LNCaP clone FGC (cell line): ENCODE results near the gene AMIGO2.
"Not testable (repeated sequence)": the region's sequence is repeated elsewhere in the genome, so short reads cannot be mapped to it uniquely, and the experiment has no call there.

Experiments
- DNase-seq: peaks from one replicate; pipeline ENCODE4 v3.0.0-alpha.2; 2011; ENCODE audit warnings: low read depth
- H3K4me3 ChIP-seq: 2 replicates; pipeline ENCODE4 v1.5.1; 2011; ENCODE audit warnings: mild to moderate bottlenecking, low read depth, low read length, control low read depth
- TF ChIP-seq, protein P1 (sequence below): IDR thresholded peaks from 2 replicates; pipeline ENCODE4 v1.5.1; 2012; ENCODE audit warnings: mild to moderate bottlenecking; ENCODE audit not compliant: control insufficient read depth, insufficient read depth; ENCODE audit errors: extremely low read depth

AMIGO2 gene

DNA sequence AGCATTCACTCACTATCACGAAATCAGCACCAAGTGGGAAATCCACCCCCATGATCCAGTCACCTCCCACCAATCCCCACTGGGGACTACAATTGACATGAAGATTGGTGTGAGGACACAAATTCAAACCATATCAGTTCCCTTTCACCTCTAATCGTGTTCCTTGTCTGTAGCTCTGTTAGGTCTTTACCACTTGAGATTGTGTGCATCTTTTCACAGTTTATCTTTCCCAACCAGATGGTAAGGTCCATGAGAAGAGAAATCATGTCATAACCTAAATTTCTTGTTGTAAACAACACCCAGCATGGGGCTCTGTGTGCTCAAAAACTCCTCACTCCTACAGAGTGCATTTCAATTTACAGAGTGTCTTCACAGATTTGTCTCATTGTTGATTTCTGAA lies 27.5 kb downstream of the AMIGO2 start:
- TF ChIP-seq, protein P1, sequence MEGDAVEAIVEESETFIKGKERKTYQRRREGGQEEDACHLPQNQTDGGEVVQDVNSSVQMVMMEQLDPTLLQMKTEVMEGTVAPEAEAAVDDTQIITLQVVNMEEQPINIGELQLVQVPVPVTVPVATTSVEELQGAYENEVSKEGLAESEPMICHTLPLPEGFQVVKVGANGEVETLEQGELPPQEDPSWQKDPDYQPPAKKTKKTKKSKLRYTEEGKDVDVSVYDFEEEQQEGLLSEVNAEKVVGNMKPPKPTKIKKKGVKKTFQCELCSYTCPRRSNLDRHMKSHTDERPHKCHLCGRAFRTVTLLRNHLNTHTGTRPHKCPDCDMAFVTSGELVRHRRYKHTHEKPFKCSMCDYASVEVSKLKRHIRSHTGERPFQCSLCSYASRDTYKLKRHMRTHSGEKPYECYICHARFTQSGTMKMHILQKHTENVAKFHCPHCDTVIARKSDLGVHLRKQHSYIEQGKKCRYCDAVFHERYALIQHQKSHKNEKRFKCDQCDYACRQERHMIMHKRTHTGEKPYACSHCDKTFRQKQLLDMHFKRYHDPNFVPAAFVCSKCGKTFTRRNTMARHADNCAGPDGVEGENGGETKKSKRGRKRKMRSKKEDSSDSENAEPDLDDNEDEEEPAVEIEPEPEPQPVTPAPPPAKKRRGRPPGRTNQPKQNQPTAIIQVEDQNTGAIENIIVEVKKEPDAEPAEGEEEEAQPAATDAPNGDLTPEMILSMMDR = no peak
- H3K4me3 ChIP-seq = no peak overlapping the region
- DNase-seq = no peak

DNA sequence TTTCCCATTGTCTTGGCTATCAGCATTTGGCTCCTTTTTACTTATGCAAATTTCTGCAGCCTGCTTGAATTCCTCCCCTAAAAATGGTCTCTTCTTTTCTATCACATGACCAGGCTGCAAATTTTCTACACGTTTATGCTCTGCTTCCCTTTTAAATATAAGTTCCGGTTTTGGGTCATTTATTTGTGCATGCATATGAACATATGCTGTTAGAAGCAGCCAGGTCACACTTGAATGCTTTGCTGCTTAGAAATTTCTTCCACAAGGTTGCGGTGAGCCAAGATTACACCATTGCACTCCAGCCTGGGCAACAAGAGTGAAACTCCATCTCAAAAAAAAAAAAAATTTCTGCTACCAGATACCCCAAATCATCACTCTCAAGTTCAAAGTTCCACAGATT lies 28.5 kb downstream of the AMIGO2 start:
- DNase-seq, H3K4me3 ChIP-seq: not testable (repeated sequence)

DNA sequence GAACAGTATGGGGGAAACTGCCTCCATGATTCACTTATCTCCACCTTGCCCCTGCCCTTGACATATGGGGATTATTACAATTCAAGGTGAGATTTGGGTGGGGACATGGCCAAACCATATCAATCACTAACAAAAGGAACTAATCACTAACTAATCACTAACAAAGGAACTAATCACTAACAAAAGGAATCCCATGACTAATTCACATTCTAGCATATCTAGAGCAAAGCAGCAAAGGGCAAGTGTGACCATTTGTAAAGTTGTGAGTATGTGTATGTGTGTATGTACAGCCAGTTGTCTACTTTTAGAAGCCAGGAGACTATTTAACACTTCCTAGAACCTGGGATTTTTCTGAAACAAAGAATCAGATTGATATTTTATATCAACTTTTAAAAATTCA lies 31.2 kb downstream of the AMIGO2 start:
- DNase-seq = no peak
- H3K4me3 ChIP-seq = no peak overlapping the region
- TF ChIP-seq, protein P1 = no peak

DNA sequence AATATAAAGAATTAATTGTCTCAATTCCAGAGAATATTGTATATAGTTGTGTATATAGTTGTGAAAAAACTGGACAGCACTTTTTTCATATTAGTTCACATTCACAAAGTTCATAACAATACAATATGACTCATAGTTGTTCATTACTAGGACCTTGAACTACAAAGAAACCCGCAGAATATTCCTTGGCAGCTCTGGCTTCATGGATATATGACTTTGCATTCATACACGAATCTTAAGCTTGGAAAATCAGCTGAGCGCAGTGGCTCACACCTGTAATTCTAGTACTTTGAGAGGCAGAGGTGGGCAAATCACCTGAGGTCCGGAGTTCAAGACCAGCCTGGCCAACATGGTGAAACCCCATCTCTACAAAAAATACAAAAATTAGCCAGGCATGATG lies 38.4 kb downstream of the AMIGO2 start:
- TF ChIP-seq, protein P1 = no peak
- no peak overlapping the region for H3K4me3 ChIP-seq

GRCh38 chr12:47039756-47040155 lies 40.0 kb downstream of the AMIGO2 start:
- TF ChIP-seq, protein P1 = no peak

More for the DNA sequence above, 38.4 kb downstream of the AMIGO2 start:
- no peak for DNase-seq

GRCh38 chr12:47039079-47039478 lies 40.7 kb downstream of the AMIGO2 start:
- H3K4me3 ChIP-seq = no peak overlapping the region
- no peak for DNase-seq
- TF ChIP-seq, protein P1 = no peak

More at GRCh38 chr12:47039756-47040155, 40.0 kb downstream of the AMIGO2 start:
- no peak overlapping the region for H3K4me3 ChIP-seq
- DNase-seq = no peak

DNA sequence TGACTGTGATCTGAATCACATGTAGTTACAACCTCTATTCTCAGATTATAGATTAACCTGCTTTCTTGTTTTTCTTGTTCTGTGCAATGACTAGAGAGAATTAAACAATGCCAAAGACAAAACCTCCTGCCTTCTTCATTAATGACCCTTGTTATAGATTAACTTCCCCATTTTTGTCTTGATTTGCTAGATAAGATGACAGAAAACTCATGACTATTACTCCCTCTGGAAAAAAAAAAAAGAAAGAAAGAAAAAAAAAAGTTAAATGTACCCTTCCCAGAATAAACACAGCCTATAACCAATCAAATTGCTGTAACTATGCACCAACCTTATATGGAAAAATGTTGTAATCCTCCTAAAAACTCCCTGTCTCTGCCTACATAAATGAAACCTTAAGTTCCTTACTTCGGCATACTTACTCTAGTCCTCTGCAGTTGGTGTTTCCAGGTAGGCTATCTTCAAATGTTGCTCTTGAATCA lies 41.5 kb downstream of the AMIGO2 start:
- peak; percentile 41 for DNase-seq
- no peak overlapping the region for H3K4me3 ChIP-seq
- TF ChIP-seq, protein P1 = no peak
